Natural killer cell (primary cell): ENCODE data around the gene SLC1A7. TPM values are rescaled to one million over a fixed set of nuclear protein-coding genes. Genes with fewer than 3 reads are reported as not detected.

ENCODE experiments used
- ATAC-seq, 3 donors: fragments of 150-1000 bp in 2 of 3; fragments of 200-7000 bp in 1 of 3; cut with Tn5 transposase; 1 replicate in 1 of 3; 2 replicates in 2 of 3; pipeline ENCODE4 v1.10.0; 2021; ENCODE audit warnings: mild to moderate bottlenecking in 2 of 3, moderate library complexity in 2 of 3
- DNase-seq, 2 donors: peaks; one replicate each; pipeline versions ENCODE4 v3.0.0 to v3.0.0-alpha.2; 2013 to 2021; ENCODE audit warnings: mixed read lengths in 1 of 2
- H3K27ac ChIP-seq: one replicate; pipeline ENCODE4 v1.5.1; 2013; ENCODE audit warnings: mild to moderate bottlenecking, low read length
- H3K27me3 ChIP-seq: one replicate; pipeline ENCODE4 v1.6.1; 2013; ENCODE audit warnings: low read length; ENCODE audit not compliant: control insufficient read depth, insufficient read depth
- H3K36me3 ChIP-seq: one replicate; pipeline ENCODE4 v1.6.1; 2013; ENCODE audit warnings: low read length; ENCODE audit not compliant: control insufficient read depth, insufficient read depth
- H3K4me1 ChIP-seq: one replicate; pipeline ENCODE4 v1.6.1; 2013; ENCODE audit warnings: low read length; ENCODE audit not compliant: control insufficient read depth, insufficient read depth
- H3K4me3 ChIP-seq: one replicate; pipeline ENCODE4 v1.5.1; 2013; ENCODE audit warnings: low read length
- H3K9me3 ChIP-seq: one replicate; pipeline ENCODE4 v1.6.1; 2013; ENCODE audit warnings: low read length; ENCODE audit not compliant: control insufficient read depth, insufficient read depth
- H3K27ac Mint-ChIP-seq, 2 donors: one replicate each; pipeline ENCODE4 v1.8.0; 2022; ENCODE audit warnings: mild to moderate bottlenecking in 2 of 2, mixed read lengths in 2 of 2, moderate library complexity in 1 of 2
- H3K27me3 Mint-ChIP-seq, 2 donors: one replicate each; pipeline ENCODE4 v1.8.0; 2022; ENCODE audit warnings: low read depth in 2 of 2, mixed read lengths in 2 of 2
- H3K36me3 Mint-ChIP-seq: one replicate; pipeline ENCODE4 v1.8.0; 2022; ENCODE audit warnings: mixed read lengths
- H3K4me1 Mint-ChIP-seq, 2 donors: one replicate each; pipeline ENCODE4 v1.8.0; 2022; ENCODE audit warnings: mixed read lengths in 2 of 2
- H3K4me3 Mint-ChIP-seq: one replicate; pipeline ENCODE4 v1.8.0; 2022; ENCODE audit warnings: mild to moderate bottlenecking, moderate library complexity, mixed read lengths
- H3K9me3 Mint-ChIP-seq, 2 donors: one replicate each; pipeline ENCODE4 v1.8.0; 2022; ENCODE audit warnings: mixed read lengths in 2 of 2
- CTCF ChIP-seq: fragments of 200-600 bp; IDR thresholded peaks from one replicate; pipeline ENCODE4 v1.8.0; 2022; ENCODE audit warnings: antibody characterized with exemption
- WGBS: methylation state at CpG from one replicate; pipeline ENCODE4 v1.1.7; 2013; ENCODE audit warnings: missing lambda C conversion rate; ENCODE audit not compliant: insufficient coverage; 5-methylcytosine and 5-hydroxymethylcytosine counted together
- intact Hi-C: fragments of 100-400 bp; cut with micrococcal nuclease; formaldehyde crosslinking; loops from one replicate; pipeline ENCODE4 v1.14.2; 2022
- total RNA-seq, 4 donors: library from RNA; stranded (reverse); fragments of 120-200 nt in 1 of 4; gene quantifications; one replicate each; pipeline versions ENCODE4 v1.2.3 to v1.2.4, GENCODE V29; 2013 to 2022

SLC1A7 gene
- total RNA-seq, 3 donors from 2014 or later (not counting 1 experiment from before 2014, with no cell fraction given): 16.0 to 23.9 (median 20.5) TPM

- ATAC-seq: no peak
Measured at GRCh38 chr1:53139951-53140361, 2.5 kb downstream of the SLC1A7 start.

GRCh38 chr1:53138991-53139884 is 3.2 kb downstream of the SLC1A7 start:
- Histone ChIP-seq H3K27me3 (no peaks in the 10 kb centered on the region), H3K4me1 (peaks cover 25% of the 10 kb centered on the region), H3K9me3 (peaks cover 4% of the 10 kb centered on the region), H3K27ac (no peak overlapping the region), H3K36me3 (no peaks in the 10 kb centered on the region), H3K4me3 (no peak overlapping the region)
- DNase-seq: no peak
- no peak for ATAC-seq
- intact Hi-C loops: no loop called here
- H3K9me3 Mint-ChIP-seq: peaks cover 3 to 7% of the 10 kb centered on the region in 2 donors
- H3K27ac Mint-ChIP-seq: peak overlapping the region; percentile 63 to 67
- peaks cover 9% of the 10 kb centered on the region for H3K36me3 Mint-ChIP-seq
- no peak for TF ChIP-seq CTCF
- peaks cover 23 to 30% of the 10 kb centered on the region in 2 donors for H3K4me1 Mint-ChIP-seq
- WGBS: 79% methylated on average over 8 of the region's 8 CpGs
- no peaks in the 10 kb centered on the region for H3K27me3 Mint-ChIP-seq
- no peak overlapping the region for H3K4me3 Mint-ChIP-seq

More at GRCh38 chr1:53139951-53140361, 2.5 kb downstream of the SLC1A7 start:
- Mint-ChIP-seq H3K36me3 (peaks cover 9% of the 10 kb centered on the region), H3K27me3 (no peaks in the 10 kb centered on the region), H3K4me3 (no peak overlapping the region), H3K9me3 (peaks cover 3 to 7% of the 10 kb centered on the region in 2 donors), H3K27ac (peak overlapping the region in 1 of 2 donors; percentile 63), H3K4me1 (peaks cover 19 to 25% of the 10 kb centered on the region in 2 donors)
- no peak for DNase-seq
- Histone ChIP-seq H3K27ac (no peak overlapping the region), H3K9me3 (peaks cover 4% of the 10 kb centered on the region), H3K4me1 (peaks cover 18% of the 10 kb centered on the region), H3K36me3 (no peaks in the 10 kb centered on the region), H3K27me3 (no peaks in the 10 kb centered on the region), H3K4me3 (no peak overlapping the region)
- intact Hi-C loops: no loop called here
- no peak for TF ChIP-seq CTCF

GRCh38 chr1:53137729-53138128 is 4.7 kb downstream of the SLC1A7 start:
- intact Hi-C loops: loop anchor here (2.0 kb wide), 1 partner anchor 31 kb away; no protein-coding TSS in a partner anchor
- no peaks in the 10 kb centered on the region for H3K36me3 ChIP-seq
- peaks cover 9% of the 10 kb centered on the region for H3K36me3 Mint-ChIP-seq

More at GRCh38 chr1:53137729-53138128, 4.7 kb downstream of the SLC1A7 start:
- peaks cover 40% of the 10 kb centered on the region for H3K4me1 ChIP-seq
- TF ChIP-seq CTCF: no peak
- ATAC-seq (no peak), DNase-seq (no peak)
- H3K27me3 ChIP-seq: no peaks in the 10 kb centered on the region
- Mint-ChIP-seq H3K4me3 (no peak overlapping the region), H3K27ac (peak overlapping the region; percentile 73 to 83), H3K4me1 (peaks cover 34 to 36% of the 10 kb centered on the region in 2 donors), H3K27me3 (no peaks in the 10 kb centered on the region), H3K9me3 (peaks cover 3 to 7% of the 10 kb centered on the region in 2 donors)
- peaks cover 4% of the 10 kb centered on the region for H3K9me3 ChIP-seq
- no peak overlapping the region for H3K4me3 ChIP-seq
- peak overlapping the region; percentile 6 for H3K27ac ChIP-seq
- no CpG with 5 or more reads among the region's 1 CpG for WGBS
